ENCODE data around the gene CNTN5. TPM values are rescaled to one million over a fixed set of nuclear protein-coding genes. Genes with fewer than 3 reads are reported as not detected.

The CNTN5 gene
- total RNA-seq, 1 experiment from 2014 or later, result not detected

DNA sequence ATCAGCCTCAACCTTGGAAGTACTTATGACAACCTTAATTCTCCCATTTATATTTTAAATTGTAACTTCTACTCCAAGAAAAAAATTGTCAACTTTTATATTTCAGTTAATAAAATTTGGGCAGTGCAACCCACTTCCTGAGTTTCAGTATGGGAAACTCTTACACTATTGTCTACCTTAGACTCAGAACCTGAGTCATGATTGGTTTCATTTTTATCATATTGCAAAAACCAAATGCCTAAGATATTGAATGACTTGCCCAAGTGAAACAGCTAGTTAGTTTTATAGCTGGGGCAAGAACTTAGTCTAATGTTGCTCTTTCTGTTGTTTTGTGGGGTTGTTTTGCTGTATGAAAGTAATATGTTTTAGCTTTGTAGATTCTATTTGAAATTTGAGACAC is 1332.3 kb downstream of the CNTN5 start:
- no peak overlapping the region for H4K91ac ChIP-seq (ENCODE audit: insufficient read length, low read depth, low read length)

More for the DNA sequence above, 1332.3 kb downstream of the CNTN5 start:
- H3K23ac ChIP-seq (ENCODE audit: insufficient read length, low read depth, low read length), result no peak overlapping the region
- Mint-ChIP-seq H3K36me3 (ENCODE audit: insufficient read depth in 1 of 3, low read depth in 3 of 3) (no peaks in the 10 kb centered on the region), H3K4me1 (peaks cover 4% of the 10 kb centered on the region in 2 experiments; a peak in 3 of 4 replicates), H3K9me3 (no peaks in the 10 kb centered on the region), H3K27me3 (ENCODE audit: low read depth) (no peaks in the 10 kb centered on the region), H3K27ac (no peak overlapping the region), H3K4me3 (no peak overlapping the region)
- H3T11ph ChIP-seq (ENCODE audit: low read length), result no peak overlapping the region
- H2BK5ac ChIP-seq (ENCODE audit: insufficient read length, low read length), result no peak overlapping the region
- H4K20me1 ChIP-seq (ENCODE audit: control insufficient read depth, insufficient read depth, insufficient read length), result no peaks in the 10 kb centered on the region
- H3K9me3 ChIP-seq (ENCODE audit: control insufficient read depth, low read depth, low read length), result no peaks in the 10 kb centered on the region
- H4K8ac ChIP-seq (replicated peaks; ENCODE audit: insufficient read length, low read depth, low read length), result no peak overlapping the region
- no peak overlapping the region for H2BK12ac ChIP-seq (ENCODE audit: insufficient read length, low read depth, low read length)
- no peak overlapping the region for H2AK5ac ChIP-seq (ENCODE audit: insufficient read length, low read length)
- H2AFZ ChIP-seq (ENCODE audit: low read length), result no peak overlapping the region
- DNase-seq, result no peak
- H3K9ac ChIP-seq (ENCODE audit: extremely low read depth, insufficient read length, low read length), result no peak overlapping the region
- H3K23me2 ChIP-seq (ENCODE audit: insufficient read length, low read depth, low read length, poor library complexity, severe bottlenecking), result no peaks in the 10 kb centered on the region
- H3K18ac ChIP-seq (ENCODE audit: insufficient read length, low read depth, low read length), result no peak overlapping the region
- no peak overlapping the region for H2BK120ac ChIP-seq (ENCODE audit: low read depth, low read length, poor library complexity, severe bottlenecking)
- no peaks in the 10 kb centered on the region for H3K79me2 ChIP-seq (ENCODE audit: insufficient read depth, low read length)
- H3K4ac ChIP-seq (ENCODE audit: low read depth, low read length), result no peak overlapping the region
- no peak overlapping the region for H3K27ac ChIP-seq (ENCODE audit: insufficient read length, low read depth, low read length)
- no peak overlapping the region for H3K4me2 ChIP-seq (ENCODE audit: insufficient read depth, insufficient read length, low read length)
- H2BK20ac ChIP-seq (ENCODE audit: low read depth, low read length, poor library complexity, severe bottlenecking), result no peak overlapping the region
- no peak overlapping the region for H3K14ac ChIP-seq (ENCODE audit: insufficient read depth, low read length)
- H4K5ac ChIP-seq (ENCODE audit: insufficient read length, low read depth, low read length), result no peak overlapping the region
- no peak overlapping the region for H2BK15ac ChIP-seq (ENCODE audit: low read depth, low read length)
- TF ChIP-seq, protein P1, sequence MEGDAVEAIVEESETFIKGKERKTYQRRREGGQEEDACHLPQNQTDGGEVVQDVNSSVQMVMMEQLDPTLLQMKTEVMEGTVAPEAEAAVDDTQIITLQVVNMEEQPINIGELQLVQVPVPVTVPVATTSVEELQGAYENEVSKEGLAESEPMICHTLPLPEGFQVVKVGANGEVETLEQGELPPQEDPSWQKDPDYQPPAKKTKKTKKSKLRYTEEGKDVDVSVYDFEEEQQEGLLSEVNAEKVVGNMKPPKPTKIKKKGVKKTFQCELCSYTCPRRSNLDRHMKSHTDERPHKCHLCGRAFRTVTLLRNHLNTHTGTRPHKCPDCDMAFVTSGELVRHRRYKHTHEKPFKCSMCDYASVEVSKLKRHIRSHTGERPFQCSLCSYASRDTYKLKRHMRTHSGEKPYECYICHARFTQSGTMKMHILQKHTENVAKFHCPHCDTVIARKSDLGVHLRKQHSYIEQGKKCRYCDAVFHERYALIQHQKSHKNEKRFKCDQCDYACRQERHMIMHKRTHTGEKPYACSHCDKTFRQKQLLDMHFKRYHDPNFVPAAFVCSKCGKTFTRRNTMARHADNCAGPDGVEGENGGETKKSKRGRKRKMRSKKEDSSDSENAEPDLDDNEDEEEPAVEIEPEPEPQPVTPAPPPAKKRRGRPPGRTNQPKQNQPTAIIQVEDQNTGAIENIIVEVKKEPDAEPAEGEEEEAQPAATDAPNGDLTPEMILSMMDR (conservative IDR thresholded peaks at IDR 0.05), result no peak
- H3K79me1 ChIP-seq (ENCODE audit: insufficient read depth, low read depth, low read length, poor library complexity, severe bottlenecking), result no peaks in the 10 kb centered on the region
- no peak overlapping the region for H3K56ac ChIP-seq (ENCODE audit: insufficient read length, low read depth, low read length)
- no peaks in the 10 kb centered on the region for H3K4me1 ChIP-seq (ENCODE audit: insufficient read depth, low read length)
- H3K27me3 ChIP-seq (ENCODE audit: insufficient read depth, low read length), result no peaks in the 10 kb centered on the region
